K562 (cell line): Measurements from ENCODE around the gene SCAP. TPM values are rescaled to one million over a fixed set of nuclear protein-coding genes. Genes with fewer than 3 reads are reported as not detected.

Experiments
- ARID3B ChIP-seq: fragments of 250-450 bp; sonication (Bioruptor Pico); IDR thresholded peaks from 2 replicates; pipeline ENCODE4 v1.4.0; 2020; ENCODE audit warnings: borderline replicate concordance
- ETS2 ChIP-seq: IDR thresholded peaks from 2 replicates; pipeline ENCODE4 v1.6.1; 2016; ENCODE audit warnings: borderline replicate concordance, missing genetic modification characterization, mild to moderate bottlenecking, moderate library complexity, missing compliant biosample characterization; ENCODE audit not compliant: poor library complexity, severe bottlenecking
- MED1 ChIP-seq: sonication (generic); formaldehyde crosslinking; IDR thresholded peaks from 2 replicates; pipeline ENCODE4 v1.8.1; 2023; ENCODE audit warnings: missing genetic modification reagents, borderline replicate concordance
- POLR2A ChIP-seq: fragments of 450-650 bp; conservative IDR thresholded peaks from 2 replicates; pipeline ENCODE4 v1.6.1; 2016
- SETDB1 ChIP-seq: IDR thresholded peaks from one replicate; pipeline ENCODE4 v1.6.1; 2012; ENCODE audit warnings: low read length, control low read depth, inconsistent platforms
- SREBF2 ChIP-seq: sonication (generic); formaldehyde crosslinking; IDR thresholded peaks from 2 replicates; pipeline ENCODE4 v1.4.0; 2020; ENCODE audit warnings: mild to moderate bottlenecking, missing genetic modification reagents
- STAT5A ChIP-seq: IDR thresholded peaks from 2 replicates; pipeline ENCODE4 v1.6.1; 2012; ENCODE audit warnings: low read length, inconsistent platforms, borderline replicate concordance
- TFAP4 ChIP-seq: sonication (generic); formaldehyde crosslinking; IDR thresholded peaks from 2 replicates; pipeline ENCODE4 v1.8.0; 2022; ENCODE audit warnings: missing genetic modification reagents, mild to moderate bottlenecking, moderate library complexity, borderline replicate concordance
- ZNF12 ChIP-seq: sonication (generic); formaldehyde crosslinking; IDR thresholded peaks from 2 replicates; pipeline ENCODE4 v1.4.0; 2020; ENCODE audit warnings: mild to moderate bottlenecking, missing genetic modification reagents
- polyA plus RNA-seq, 8 experiments: library from polyadenylated mRNA; depleted of rRNA in 4 of 8; stranded (reverse) in 5 of 8; unstranded in 3 of 8; fragments of >200 nt; fragmentation: Nextera tagmentation in 2 of 8; fragmentation: Illumina TruSeq in 1 of 8; extraction: Ambion mirVana in 2 of 8; extraction: Trizol in 1 of 8; gene quantifications; 2 replicates each; pipeline versions ENCODE4 v1.2.1 to v1.2.3, GENCODE V29; 2011 to 2014; ENCODE audit warnings: inconsistent platforms in 1 of 8, missing spikeins in 1 of 8
- total RNA-seq, 7 experiments: library from RNA; depleted of rRNA in 6 of 7; stranded (reverse); fragments of >200 nt in 6 of 7; fragmentation: Illumina TruSeq in 2 of 7; extraction: Trizol in 2 of 7; gene quantifications; 2 replicates each; pipeline versions ENCODE4 v1.2.1 to v1.2.3, GENCODE V29; 2011 to 2021; ENCODE audit warnings: low replicate concordance in 1 of 7
- TF ChIP-seq, protein P1 (sequence below), 2 experiments: fragments of 450-650 bp; IDR thresholded peaks; 2 replicates each; pipeline ENCODE4 v1.6.1; 2016; ENCODE audit warnings: mild to moderate bottlenecking in 2 of 2, borderline replicate concordance in 1 of 2, low read depth in 1 of 2, moderate library complexity in 1 of 2
- TF ChIP-seq, protein P2 (sequence below): fragments of 450-650 bp; IDR thresholded peaks from 2 replicates; pipeline ENCODE4 v1.6.1; 2017; ENCODE audit warnings: antibody characterized with exemption, mild to moderate bottlenecking

Gene SCAP
- total and polyA plus RNA-seq, 9 of the 15 experiments (the other 6 are each of a cell fraction or from before 2014, with no cell fraction given): 2.6 to 104 (median 37.8) TPM

GRCh38 chr3:47513125-47513929, 37.6 kb upstream of the SCAP start, which contains the start of gene ELP6 (continued):
- TF ChIP-seq MED1: no peak
- no peak for TF ChIP-seq ZNF12 (CRISPR knock-in tag)
- peak; percentile 18 for TF ChIP-seq SETDB1
- TF ChIP-seq, protein P1, sequence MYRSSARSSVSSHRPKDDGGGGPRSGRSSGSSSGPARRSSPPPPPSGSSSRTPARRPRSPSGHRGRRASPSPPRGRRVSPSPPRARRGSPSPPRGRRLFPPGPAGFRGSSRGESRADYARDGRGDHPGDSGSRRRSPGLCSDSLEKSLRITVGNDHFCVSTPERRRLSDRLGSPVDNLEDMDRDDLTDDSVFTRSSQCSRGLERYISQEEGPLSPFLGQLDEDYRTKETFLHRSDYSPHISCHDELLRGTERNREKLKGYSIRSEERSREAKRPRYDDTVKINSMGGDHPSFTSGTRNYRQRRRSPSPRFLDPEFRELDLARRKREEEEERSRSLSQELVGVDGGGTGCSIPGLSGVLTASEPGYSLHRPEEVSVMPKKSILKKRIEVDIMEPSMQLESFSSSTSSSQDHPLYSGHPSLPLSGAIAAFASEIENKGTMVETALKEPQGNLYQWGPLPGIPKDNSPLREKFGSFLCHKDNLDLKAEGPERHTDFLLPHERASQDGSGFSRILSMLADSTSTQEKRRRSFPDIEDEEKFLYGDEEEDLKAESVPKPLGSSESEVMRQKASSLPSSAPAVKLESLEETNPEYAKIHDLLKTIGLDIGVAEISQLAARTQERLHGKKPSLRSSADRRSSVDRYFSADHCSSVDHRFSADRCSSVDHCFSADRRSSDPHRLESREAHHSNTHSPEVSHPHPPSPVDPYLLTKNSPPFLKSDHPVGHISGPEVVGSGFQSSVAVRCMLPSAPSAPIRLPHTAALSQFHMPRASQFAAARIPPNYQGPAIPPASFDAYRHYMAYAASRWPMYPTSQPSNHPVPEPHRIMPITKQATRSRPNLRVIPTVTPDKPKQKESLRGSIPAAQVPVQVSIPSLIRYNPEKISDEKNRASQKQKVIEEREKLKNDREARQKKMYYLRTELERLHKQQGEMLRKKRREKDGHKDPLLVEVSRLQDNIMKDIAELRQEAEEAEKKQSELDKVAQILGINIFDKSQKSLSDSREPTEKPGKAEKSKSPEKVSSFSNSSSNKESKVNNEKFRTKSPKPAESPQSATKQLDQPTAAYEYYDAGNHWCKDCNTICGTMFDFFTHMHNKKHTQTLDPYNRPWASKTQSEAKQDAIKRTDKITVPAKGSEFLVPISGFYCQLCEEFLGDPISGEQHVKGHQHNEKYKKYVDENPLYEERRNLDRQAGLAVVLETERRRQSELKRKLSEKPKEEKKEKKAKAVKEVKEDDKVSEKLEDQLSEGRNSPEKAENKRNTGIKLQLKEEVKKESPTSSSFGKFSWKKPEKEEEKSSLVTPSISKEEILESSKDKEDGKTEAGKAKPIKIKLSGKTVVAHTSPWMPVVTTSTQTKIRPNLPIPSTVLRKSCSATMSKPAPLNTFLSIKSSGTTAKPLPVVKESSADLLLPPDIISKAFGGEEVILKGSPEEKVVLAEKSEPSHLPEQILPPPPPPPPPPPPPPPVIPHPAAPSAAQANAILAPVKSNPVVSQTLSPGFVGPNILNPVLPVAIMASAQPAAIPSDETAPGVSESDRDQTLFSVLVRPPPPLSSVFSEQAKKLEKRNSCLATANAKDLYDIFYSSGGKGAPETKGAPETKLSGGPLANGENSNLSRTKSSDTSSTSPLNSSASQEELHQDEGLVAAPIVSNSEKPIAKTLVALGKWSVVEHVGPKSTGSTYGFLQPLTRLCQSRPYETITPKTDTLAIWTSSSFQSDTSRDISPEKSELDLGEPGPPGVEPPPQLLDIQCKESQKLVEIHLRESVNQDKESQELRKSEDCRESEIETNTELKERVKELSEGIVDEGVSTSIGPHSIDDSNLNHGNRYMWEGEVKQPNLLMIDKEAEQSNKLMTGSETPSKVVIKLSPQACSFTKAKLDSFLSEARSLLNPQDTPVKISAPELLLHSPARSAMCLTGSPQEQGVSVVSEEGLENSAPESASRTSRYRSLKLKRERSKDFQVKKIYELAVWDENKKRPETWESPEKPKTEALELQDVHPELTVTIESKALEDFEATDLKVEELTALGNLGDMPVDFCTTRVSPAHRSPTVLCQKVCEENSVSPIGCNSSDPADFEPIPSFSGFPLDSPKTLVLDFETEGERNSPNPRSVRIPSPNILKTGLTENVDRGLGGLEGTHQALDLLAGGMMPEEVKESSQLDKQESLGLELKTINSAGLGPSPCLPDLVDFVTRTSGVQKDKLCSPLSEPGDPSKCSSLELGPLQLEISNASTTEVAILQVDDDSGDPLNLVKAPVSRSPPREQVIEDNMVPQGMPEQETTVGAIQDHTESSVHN (IDR thresholded peaks at IDR 0.05; ENCODE audit: borderline replicate concordance in 1 of 2, low read depth in 1 of 2): no peak
- TF ChIP-seq POLR2A: peak; percentile 97
- peak; percentile 44 for TF ChIP-seq ETS2 (tag)
- no peak for TF ChIP-seq SREBF2
- peak; percentile 88 for TF ChIP-seq TFAP4 (CRISPR knock-in tag)
- TF ChIP-seq, protein P2, sequence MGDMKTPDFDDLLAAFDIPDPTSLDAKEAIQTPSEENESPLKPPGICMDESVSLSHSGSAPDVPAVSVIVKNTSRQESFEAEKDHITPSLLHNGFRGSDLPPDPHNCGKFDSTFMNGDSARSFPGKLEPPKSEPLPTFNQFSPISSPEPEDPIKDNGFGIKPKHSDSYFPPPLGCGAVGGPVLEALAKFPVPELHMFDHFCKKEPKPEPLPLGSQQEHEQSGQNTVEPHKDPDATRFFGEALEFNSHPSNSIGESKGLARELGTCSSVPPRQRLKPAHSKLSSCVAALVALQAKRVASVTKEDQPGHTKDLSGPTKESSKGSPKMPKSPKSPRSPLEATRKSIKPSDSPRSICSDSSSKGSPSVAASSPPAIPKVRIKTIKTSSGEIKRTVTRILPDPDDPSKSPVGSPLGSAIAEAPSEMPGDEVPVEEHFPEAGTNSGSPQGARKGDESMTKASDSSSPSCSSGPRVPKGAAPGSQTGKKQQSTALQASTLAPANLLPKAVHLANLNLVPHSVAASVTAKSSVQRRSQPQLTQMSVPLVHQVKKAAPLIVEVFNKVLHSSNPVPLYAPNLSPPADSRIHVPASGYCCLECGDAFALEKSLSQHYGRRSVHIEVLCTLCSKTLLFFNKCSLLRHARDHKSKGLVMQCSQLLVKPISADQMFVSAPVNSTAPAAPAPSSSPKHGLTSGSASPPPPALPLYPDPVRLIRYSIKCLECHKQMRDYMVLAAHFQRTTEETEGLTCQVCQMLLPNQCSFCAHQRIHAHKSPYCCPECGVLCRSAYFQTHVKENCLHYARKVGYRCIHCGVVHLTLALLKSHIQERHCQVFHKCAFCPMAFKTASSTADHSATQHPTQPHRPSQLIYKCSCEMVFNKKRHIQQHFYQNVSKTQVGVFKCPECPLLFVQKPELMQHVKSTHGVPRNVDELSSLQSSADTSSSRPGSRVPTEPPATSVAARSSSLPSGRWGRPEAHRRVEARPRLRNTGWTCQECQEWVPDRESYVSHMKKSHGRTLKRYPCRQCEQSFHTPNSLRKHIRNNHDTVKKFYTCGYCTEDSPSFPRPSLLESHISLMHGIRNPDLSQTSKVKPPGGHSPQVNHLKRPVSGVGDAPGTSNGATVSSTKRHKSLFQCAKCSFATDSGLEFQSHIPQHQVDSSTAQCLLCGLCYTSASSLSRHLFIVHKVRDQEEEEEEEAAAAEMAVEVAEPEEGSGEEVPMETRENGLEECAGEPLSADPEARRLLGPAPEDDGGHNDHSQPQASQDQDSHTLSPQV: peak; percentile 90
- no peak for TF ChIP-seq ARID3B (CRISPR knock-in tag)
- TF ChIP-seq STAT5A: no peak
